ENCODE measurements around the gene XRCC6.
A peak's percentile ranks its signal among the peaks of the same experiment; 100 is the strongest.
"Not testable (repeated sequence)": the region's sequence is repeated elsewhere in the genome, so short reads cannot be mapped to it uniquely, and the experiment has no call there.

XRCC6 gene

GRCh38 chr22:41683616-41684015, 62.5 kb downstream of the XRCC6 start:
- TF ChIP-seq, protein P1, sequence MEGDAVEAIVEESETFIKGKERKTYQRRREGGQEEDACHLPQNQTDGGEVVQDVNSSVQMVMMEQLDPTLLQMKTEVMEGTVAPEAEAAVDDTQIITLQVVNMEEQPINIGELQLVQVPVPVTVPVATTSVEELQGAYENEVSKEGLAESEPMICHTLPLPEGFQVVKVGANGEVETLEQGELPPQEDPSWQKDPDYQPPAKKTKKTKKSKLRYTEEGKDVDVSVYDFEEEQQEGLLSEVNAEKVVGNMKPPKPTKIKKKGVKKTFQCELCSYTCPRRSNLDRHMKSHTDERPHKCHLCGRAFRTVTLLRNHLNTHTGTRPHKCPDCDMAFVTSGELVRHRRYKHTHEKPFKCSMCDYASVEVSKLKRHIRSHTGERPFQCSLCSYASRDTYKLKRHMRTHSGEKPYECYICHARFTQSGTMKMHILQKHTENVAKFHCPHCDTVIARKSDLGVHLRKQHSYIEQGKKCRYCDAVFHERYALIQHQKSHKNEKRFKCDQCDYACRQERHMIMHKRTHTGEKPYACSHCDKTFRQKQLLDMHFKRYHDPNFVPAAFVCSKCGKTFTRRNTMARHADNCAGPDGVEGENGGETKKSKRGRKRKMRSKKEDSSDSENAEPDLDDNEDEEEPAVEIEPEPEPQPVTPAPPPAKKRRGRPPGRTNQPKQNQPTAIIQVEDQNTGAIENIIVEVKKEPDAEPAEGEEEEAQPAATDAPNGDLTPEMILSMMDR (IDR thresholded peaks at IDR 0.05; ENCODE audit: low read length, missing control alignments), result no peak
- H3K4me3 ChIP-seq (replicated peaks; ENCODE audit: low read depth, low read length), result no peak overlapping the region
- DNase-seq (ENCODE audit: low read depth), result no peak

DNA sequence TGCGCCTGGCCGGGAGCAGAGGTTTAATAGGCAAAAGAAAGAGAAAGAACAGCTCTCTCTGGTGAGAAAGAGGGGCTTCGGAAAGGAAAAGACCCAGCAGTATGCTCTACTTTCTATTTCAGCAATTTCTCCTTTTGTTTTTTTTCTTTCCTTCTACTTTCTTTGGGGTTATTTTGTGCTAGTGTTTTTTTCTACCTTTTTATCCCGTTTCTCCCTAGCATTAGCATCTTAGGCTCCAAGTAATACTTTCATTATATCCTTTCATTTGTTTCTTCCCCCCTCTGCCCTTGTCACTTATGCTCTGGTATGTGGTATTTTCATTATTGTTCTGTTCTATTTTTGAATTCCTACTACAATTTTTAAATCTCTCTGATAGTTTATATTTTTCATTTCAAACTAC, 63.1 kb downstream of the XRCC6 start:
- H3K4me3 ChIP-seq (replicated peaks; ENCODE audit: low read depth, low read length), result no peak overlapping the region
- TF ChIP-seq, protein P1 (IDR thresholded peaks at IDR 0.05; ENCODE audit: low read length, missing control alignments), result no peak
- DNase-seq (ENCODE audit: low read depth), result no peak

DNA sequence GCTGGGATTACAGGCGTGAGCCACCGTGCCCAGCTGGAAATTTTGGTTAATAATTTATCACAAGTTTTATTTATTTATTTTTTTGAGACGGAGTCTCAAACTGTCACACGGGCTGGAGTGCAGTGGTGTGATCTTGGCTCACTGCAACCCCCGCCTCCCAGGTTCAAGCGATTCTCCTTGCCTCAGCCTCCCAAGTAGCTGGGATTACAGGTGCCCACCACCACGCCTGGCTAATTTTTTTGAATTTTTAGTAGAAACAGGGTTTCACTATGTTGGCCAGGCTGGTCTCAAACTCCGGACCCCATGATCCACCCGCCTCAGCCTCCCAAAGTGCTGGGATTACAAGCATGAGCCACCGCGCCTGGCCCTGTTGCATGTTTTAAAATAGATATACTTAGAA, 65.8 kb downstream of the XRCC6 start:
- H3K4me3 ChIP-seq (replicated peaks; ENCODE audit: low read depth, low read length), result peak overlapping the region; percentile 93
- DNase-seq (ENCODE audit: low read depth), result not testable (repeated sequence)

DNA sequence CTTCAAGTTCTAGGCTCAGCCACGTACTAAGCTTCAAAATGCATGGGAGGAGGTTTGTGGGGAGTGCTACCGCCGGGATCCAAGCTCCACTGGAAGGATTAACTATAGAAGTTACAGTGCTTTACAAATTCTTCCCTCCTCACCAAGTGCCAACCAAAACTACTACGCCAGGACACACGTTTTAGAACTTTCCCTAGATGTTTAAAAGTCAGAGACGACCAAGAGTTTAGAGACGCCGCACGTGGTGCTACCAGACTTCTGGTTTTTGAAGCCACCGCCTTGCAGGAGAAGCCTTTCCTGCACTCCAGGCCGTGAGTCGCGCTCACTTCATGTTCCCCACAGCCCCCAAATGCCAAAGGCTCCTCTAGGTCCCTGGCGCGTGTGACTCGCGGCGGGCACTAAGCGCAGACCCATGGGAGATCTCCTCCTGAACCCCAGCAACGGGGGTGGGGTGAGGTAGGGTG, 66.8 kb downstream of the XRCC6 start:
- DNase-seq (ENCODE audit: low read depth), result peak; percentile 26
- TF ChIP-seq, protein P1 (IDR thresholded peaks at IDR 0.05; ENCODE audit: low read length, missing control alignments), result no peak

GRCh38 chr22:41688365-41689211, 67.5 kb downstream of the XRCC6 start, which contains the start of gene SNU13:
TSS of gene SNU13 (minus strand) at chr22:41688867. CDS start at chr22:41688796, 71 bp downstream.
- TF ChIP-seq, protein P1 (IDR thresholded peaks at IDR 0.05; ENCODE audit: low read length, missing control alignments), result no peak
- H3K4me3 ChIP-seq (replicated peaks; ENCODE audit: low read depth, low read length), result peak within 1 kb of the TSS; percentile 93
- DNase-seq (ENCODE audit: low read depth), result peak; percentile 93

More for the DNA sequence above, 66.8 kb downstream of the XRCC6 start:
- H3K4me3 ChIP-seq (replicated peaks; ENCODE audit: low read depth, low read length), result peak overlapping the region; percentile 93

DNA sequence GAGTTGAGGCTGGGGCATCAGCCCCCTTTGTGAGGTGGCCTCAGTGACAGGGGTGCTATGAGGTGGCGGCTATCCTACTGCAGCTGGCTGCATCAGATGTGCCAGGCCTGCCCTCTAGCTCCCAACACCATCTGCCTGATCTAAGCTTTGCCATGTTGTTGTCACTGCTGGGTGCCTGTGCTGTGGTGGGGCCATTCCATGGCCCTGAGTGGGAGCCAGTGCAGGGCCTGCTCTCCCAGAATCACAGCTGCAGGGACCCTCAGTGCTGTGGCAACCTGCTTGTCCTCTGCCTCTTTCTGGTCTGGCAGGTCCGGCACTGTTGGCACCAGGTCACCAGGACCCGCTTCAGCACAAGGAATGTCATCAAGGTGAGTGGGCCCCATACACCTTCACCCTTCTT, 69.4 kb downstream of the XRCC6 start:
- TF ChIP-seq, protein P1 (IDR thresholded peaks at IDR 0.05; ENCODE audit: low read length, missing control alignments), result no peak
- DNase-seq (ENCODE audit: low read depth), result no peak
- H3K4me3 ChIP-seq (replicated peaks; ENCODE audit: low read depth, low read length), result no peak overlapping the region

GRCh38 chr22:41695211-41695610, 74.1 kb downstream of the XRCC6 start:
- no peak overlapping the region for H3K4me3 ChIP-seq (replicated peaks; ENCODE audit: low read depth, low read length)
- TF ChIP-seq, protein P1 (IDR thresholded peaks at IDR 0.05; ENCODE audit: low read length, missing control alignments), result no peak
- no peak for DNase-seq (ENCODE audit: low read depth)

All from fibroblast of pulmonary artery (primary cell).